Endothelial cell of umbilical vein (primary cell): ENCODE results near the gene KRT82. TPM values are rescaled to one million over a fixed set of nuclear protein-coding genes. Genes with fewer than 3 reads are reported as not detected.

Experiments used
- BruUV-seq: library from RNA; stranded (reverse); fragments of 400-500 nt; replicated peaks from 2 replicates; lab custom pipeline; 2021; lab: Mats Ljungman, UMichigan
- CTCF ChIA-PET: fragments of 300-600, 350-600 bp; sonication (Branson Sonifier 250); formaldehyde crosslinking; loops from one replicate; lab custom pipeline; 2021; ENCODE audit warnings: antibody characterized with exemption, inconsistent platforms; lab: Charles Lee
- POLR2A ChIA-PET: fragments of 300-600, 350-600 bp; sonication (Branson Sonifier 250); formaldehyde crosslinking; loops from one replicate; lab custom pipeline; 2021; ENCODE audit warnings: antibody characterized with exemption, inconsistent platforms; lab: Charles Lee
- DNase-seq: peaks from one replicate; pipeline ENCODE4 v3.0.0-alpha.2; 2011; ENCODE audit warnings: low read depth, low spot score
- FAIRE-seq: peaks from 2 replicates; lab custom pipeline; 2011; peaks lifted over from hg19 to GRCh38; lab: Jason Lieb, UNC
- H2AFZ ChIP-seq: 2 replicates; pipeline ENCODE4 v1.6.0; 2012; ENCODE audit warnings: low read depth, low read length, control low read depth, inconsistent platforms
- H3K27ac ChIP-seq: 2 replicates; pipeline ENCODE4 v1.5.1; 2011; ENCODE audit warnings: low read depth, mild to moderate bottlenecking, control low read depth, low read length, moderate library complexity; ENCODE audit not compliant: insufficient read depth
- H3K27me3 ChIP-seq, 2 experiments: 2 replicates each; pipeline versions ENCODE4 v1.6.0 to v1.6.1; 2011; ENCODE audit warnings: low read length in 2 of 2, mixed read lengths in 1 of 2; ENCODE audit not compliant: control insufficient read depth in 2 of 2, insufficient read depth in 2 of 2
- H3K36me3 ChIP-seq, 2 experiments: 2 replicates in 1 of 2; 3 replicates in 1 of 2; pipeline ENCODE4 v1.5.1; 2011; ENCODE audit warnings: low read length in 2 of 2, mild to moderate bottlenecking in 1 of 2, moderate library complexity in 1 of 2; ENCODE audit not compliant: control insufficient read depth in 2 of 2, insufficient read depth in 2 of 2; ENCODE audit errors: extremely low read depth in 1 of 2
- H3K4me1 ChIP-seq: 3 replicates; pipeline ENCODE4 v1.5.1; 2011; ENCODE audit warnings: mild to moderate bottlenecking, low read length; ENCODE audit not compliant: control insufficient read depth, insufficient read depth; ENCODE audit errors: extremely low read depth
- H3K4me2 ChIP-seq: 2 replicates; pipeline ENCODE4 v1.6.1; 2011; ENCODE audit warnings: low read length, control low read depth, mixed read lengths; ENCODE audit not compliant: insufficient read depth
- H3K4me3 ChIP-seq, 3 experiments: fragments of 200-600 bp in 1 of 3; sonication (generic), shearing (Covaris generic) in 1 of 3; replicated peaks in 1 of 3; 2 replicates each; pipeline ENCODE4 v1.5.1; 2011 to 2016; ENCODE audit warnings: control low read depth in 3 of 3, low read length in 3 of 3, mild to moderate bottlenecking in 2 of 3, inconsistent platforms in 1 of 3, low read depth in 1 of 3, moderate library complexity in 1 of 3; ENCODE audit not compliant: insufficient read depth in 1 of 3
- H3K79me2 ChIP-seq: 2 replicates; pipeline ENCODE4 v1.6.0; 2012; ENCODE audit warnings: low read length, inconsistent platforms; ENCODE audit not compliant: control insufficient read depth, insufficient read depth
- H3K9ac ChIP-seq: replicated peaks from 2 replicates; pipeline ENCODE3; 2011; ENCODE audit warnings: low read length, control low read depth; ENCODE audit not compliant: insufficient read depth; ENCODE audit errors: extremely low read depth
- H3K9me1 ChIP-seq: replicated peaks from 3 replicates; pipeline ENCODE4 v1.6.0; 2011; ENCODE audit warnings: mild to moderate bottlenecking, low read length; ENCODE audit not compliant: control insufficient read depth, insufficient read depth; ENCODE audit errors: extremely low read depth
- H3K9me3 ChIP-seq: replicated peaks from 2 replicates; pipeline ENCODE4 v1.5.1; 2012; ENCODE audit warnings: low read length, inconsistent platforms; ENCODE audit not compliant: control insufficient read depth, insufficient read depth
- H4K20me1 ChIP-seq: replicated peaks from 2 replicates; pipeline ENCODE3; 2011; ENCODE audit warnings: mild to moderate bottlenecking, low read length; ENCODE audit not compliant: control insufficient read depth, insufficient read depth; ENCODE audit errors: extremely low read depth
- CTCF ChIP-seq, 2 donors: IDR thresholded peaks; 1 replicate in 1 of 2; 2 replicates in 1 of 2; pipeline ENCODE4 v1.5.1; 2011; ENCODE audit warnings: low read length in 2 of 2, mild to moderate bottlenecking in 2 of 2, moderate library complexity in 2 of 2, control low read depth in 1 of 2, inconsistent platforms in 1 of 2, low read depth in 1 of 2; ENCODE audit not compliant: insufficient read depth in 1 of 2; ENCODE audit errors: extremely low read depth in 1 of 2
- EZH2 ChIP-seq: IDR thresholded peaks from 2 replicates; pipeline ENCODE4 v1.6.1; 2012; ENCODE audit warnings: borderline replicate concordance, low read depth, mild to moderate bottlenecking, moderate library complexity, low read length, inconsistent platforms; ENCODE audit not compliant: severe bottlenecking
- FOS ChIP-seq: IDR thresholded peaks from 2 replicates; pipeline ENCODE4 v1.6.1; 2011; ENCODE audit warnings: mild to moderate bottlenecking, low read length, moderate library complexity, borderline replicate concordance; ENCODE audit not compliant: insufficient read depth
- GATA2 ChIP-seq: IDR thresholded peaks from 2 replicates; pipeline ENCODE4 v1.7.0; 2011; ENCODE audit warnings: low read depth, mild to moderate bottlenecking, moderate library complexity, mixed read lengths, low read length; ENCODE audit not compliant: insufficient read length, insufficient read depth
- JUN ChIP-seq: IDR thresholded peaks from 2 replicates; pipeline ENCODE4 v1.6.1; 2011; ENCODE audit warnings: borderline replicate concordance, low read depth; ENCODE audit not compliant: insufficient read length, insufficient read depth
- MAX ChIP-seq: IDR thresholded peaks from 2 replicates; pipeline ENCODE4 v1.6.1; 2011; ENCODE audit not compliant: insufficient read depth, insufficient read length
- MYC ChIP-seq: IDR thresholded peaks from one replicate; pipeline ENCODE4 v1.6.1; 2011; ENCODE audit warnings: mild to moderate bottlenecking, low read depth, low read length
- POLR2A ChIP-seq: IDR thresholded peaks from 2 replicates; pipeline ENCODE4 v1.6.1; 2012; ENCODE audit warnings: low read depth, mild to moderate bottlenecking, control low read depth, low read length
- POLR2AphosphoS5 ChIP-seq: IDR thresholded peaks from 2 replicates; pipeline ENCODE4 v1.6.1; 2012; ENCODE audit warnings: low read depth, mild to moderate bottlenecking, control low read depth, low read length, moderate library complexity; ENCODE audit not compliant: insufficient read depth
- dilution Hi-C: fragments of 300-500 bp; cut with MboI; formaldehyde crosslinking; loops from one replicate; pipeline ENCODE4 v1.15.0; 2019; ENCODE audit warnings: low sequenced_read_pairs; ENCODE audit not compliant: extremely low pct_ligation_motif_present
- intact Hi-C: fragments of 100-400 bp; cut with micrococcal nuclease; formaldehyde crosslinking; loops from one replicate; pipeline ENCODE4 v1.10.0; 2022
- polyA plus RNA-seq, 4 experiments: library from polyadenylated mRNA; depleted of rRNA in 3 of 4; stranded (reverse) in 3 of 4; unstranded in 1 of 4; fragments of >200 nt; gene quantifications; 2 replicates each; pipeline versions ENCODE4 v1.2.1 to v1.2.3, GENCODE V29; 2011 to 2012; ENCODE audit warnings: missing spikeins in 1 of 4
- total RNA-seq: library from RNA; stranded (reverse); gene quantifications from 2 replicates; pipeline ENCODE4 v1.2.3, GENCODE V29; 2021

KRT82 gene
- total and polyA plus RNA-seq, 2 donors (not counting 3 experiments of a cell fraction or from before 2014, with no cell fraction given), result not detected

- H3K4me3 ChIP-seq, result no peak overlapping the region
- H3K4me2 ChIP-seq, result no peak overlapping the region
- no peaks in the 10 kb centered on the region for H3K36me3 ChIP-seq
- H3K9ac ChIP-seq, result no peak overlapping the region
- BruUV-seq, result no TSS peak
- H3K9me1 ChIP-seq, result no peaks in the 10 kb centered on the region
- no peak for FAIRE-seq
- no peak for DNase-seq
- dilution Hi-C loops, result no loop called here
- no peaks in the 10 kb centered on the region for H3K9me3 ChIP-seq
- H2AFZ ChIP-seq, result no peak overlapping the region
- no peaks in the 10 kb centered on the region for H3K4me1 ChIP-seq
- H3K79me2 ChIP-seq, result no peaks in the 10 kb centered on the region
- H3K27ac ChIP-seq, result no peak overlapping the region
- H4K20me1 ChIP-seq, result no peaks in the 10 kb centered on the region
- peaks cover 0 to 2% of the 10 kb centered on the region in 2 experiments for H3K27me3 ChIP-seq
- CTCF ChIA-PET, result interaction anchor here (0.8 to 2.7 kb wide), 5 partner anchors 8 to 620 kb away, joined by 3 to 12 read pairs (median 4); no protein-coding TSS in a partner anchor
- TF ChIP-seq FOS, result no peak
- TF ChIP-seq CTCF (IDR thresholded peaks at IDR 0.05; ENCODE audit: extremely low read depth in 1 of 2, insufficient read depth in 1 of 2, low read depth in 1 of 2, low read length in 2 of 2), result no peak
- no peak for TF ChIP-seq JUN
- TF ChIP-seq MAX, result no peak
- no peak for TF ChIP-seq POLR2AphosphoS5
- TF ChIP-seq POLR2A, result no peak
- TF ChIP-seq EZH2, result no peak
- TF ChIP-seq MYC, result no peak
- TF ChIP-seq GATA2, result no peak
- intact Hi-C loops, result no loop called here
- POLR2A ChIA-PET, result no interaction called here
Measured at GRCh38 chr12:52360106-52360662, 46.0 kb downstream of the KRT82 start.
